Sigmoid colon (tissue), 4 donors: ENCODE measurements around the gene PPIB.

Source experiments
- CTCF ChIP-seq, 4 experiments: fragments of 450-650 bp in 3 of 4; fragments of 200-600 bp in 1 of 4; IDR thresholded peaks; one replicate each; pipeline ENCODE4 v1.5.1; 2016 to 2019; ENCODE audit warnings: antibody characterized with exemption in 4 of 4, mild to moderate bottlenecking in 3 of 4, moderate library complexity in 2 of 4
- EP300 ChIP-seq, 4 donors: sonication (generic); formaldehyde crosslinking; IDR thresholded peaks; one replicate each; pipeline ENCODE4 v1.6.1; 2017; ENCODE audit warnings: antibody characterized with exemption in 4 of 4
- POLR2A ChIP-seq, 2 donors: fragments of 450-650 bp; IDR thresholded peaks; one replicate each; pipeline ENCODE4 v1.6.1; 2016; ENCODE audit warnings: antibody characterized with exemption in 2 of 2, mild to moderate bottlenecking in 2 of 2, moderate library complexity in 2 of 2
- POLR2AphosphoS5 ChIP-seq, 4 donors: sonication (generic); formaldehyde crosslinking; IDR thresholded peaks; one replicate each; pipeline ENCODE4 v1.6.1; 2017; ENCODE audit warnings: antibody characterized with exemption in 4 of 4

GRCh38 chr15:64125978-64126377, 36.8 kb downstream of the PPIB start:
- TF ChIP-seq CTCF (IDR thresholded peaks at IDR 0.05), result no peak
- TF ChIP-seq POLR2AphosphoS5 (IDR thresholded peaks at IDR 0.05), result no peak
- no peak for TF ChIP-seq POLR2A (IDR thresholded peaks at IDR 0.05)
- TF ChIP-seq EP300 (IDR thresholded peaks at IDR 0.05), result no peak
